Vagina (tissue), 2 donors: ENCODE measurements around the gene MMP24OS.

Source experiments
- CTCF ChIP-seq, 3 experiments: fragments of 450-650 bp in 2 of 3; fragments of 200-600 bp in 1 of 3; sonication (generic) in 1 of 3; IDR thresholded peaks; one replicate each; pipeline ENCODE4 v1.5.1; 2017 to 2019; ENCODE audit warnings: antibody characterized with exemption in 3 of 3, mild to moderate bottlenecking in 2 of 3, moderate library complexity in 2 of 3
- POLR2A ChIP-seq, 2 donors: fragments of 450-650 bp; IDR thresholded peaks; one replicate each; pipeline ENCODE4 v1.6.1; 2017; ENCODE audit warnings: antibody characterized with exemption in 2 of 2, mild to moderate bottlenecking in 2 of 2, moderate library complexity in 2 of 2

DNA sequence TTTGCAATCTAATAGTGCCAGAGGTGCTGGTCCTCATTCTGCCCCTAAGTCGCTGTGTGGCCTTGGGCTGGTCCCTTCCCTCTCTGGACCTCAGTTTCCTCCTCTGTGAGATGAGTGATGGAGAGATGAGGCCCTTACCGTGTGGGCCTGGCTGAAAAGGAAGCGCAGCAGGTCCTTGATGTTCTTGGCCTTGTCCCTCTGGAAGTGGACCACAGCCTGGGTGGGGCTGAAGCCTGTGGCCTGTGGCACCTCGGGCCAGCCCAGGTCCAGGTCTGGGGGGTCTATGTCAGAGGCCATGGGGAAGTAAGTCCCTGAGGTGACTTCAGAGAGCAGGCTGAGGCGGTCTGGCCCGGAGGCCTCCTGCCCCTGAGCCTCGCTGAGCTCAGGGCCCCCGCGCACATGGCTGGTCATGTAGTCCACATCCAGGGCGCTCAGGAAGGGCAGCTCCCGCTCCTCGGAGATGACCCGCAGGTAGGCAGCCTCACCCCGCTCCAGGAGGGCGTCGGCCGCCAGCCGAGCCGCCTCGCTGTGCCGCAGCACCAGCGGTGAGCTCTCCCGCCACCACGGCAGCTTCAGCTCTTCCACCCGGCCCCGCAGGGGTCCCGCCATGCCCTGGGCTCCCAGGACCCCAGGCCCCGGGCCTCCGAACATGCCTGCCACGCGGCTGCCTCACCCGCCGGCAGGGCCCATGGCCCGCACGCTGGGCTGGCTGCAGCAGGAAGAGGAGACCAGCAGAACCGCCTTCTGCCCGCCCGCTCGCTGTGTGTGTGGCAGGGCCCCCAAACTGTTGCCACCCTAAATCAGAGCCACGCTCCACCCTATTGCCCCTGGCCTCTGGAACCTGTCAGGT, 14.0 kb upstream of the MMP24OS start, which contains the start of gene FAM83C:
- TF ChIP-seq CTCF (IDR thresholded peaks at IDR 0.05) (no peak), POLR2A (IDR thresholded peaks at IDR 0.05) (no peak)
